HG02571 (cell line): ENCODE measurements around the gene ZNF783.
A peak's percentile ranks its signal among the peaks of the same experiment; 100 is the strongest.
"Not testable (repeated sequence)": the region's sequence is repeated elsewhere in the genome, so short reads cannot be mapped to it uniquely, and the experiment has no call there.

Experiments
- ATAC-seq: cut with Tn5 transposase; IDR thresholded peaks from one replicate; pipeline ENCODE4 v1.9.1; 2021; ENCODE audit warnings: mild to moderate bottlenecking, moderate library complexity; ENCODE audit not compliant: unreplicated experiment

Gene ZNF783

DNA sequence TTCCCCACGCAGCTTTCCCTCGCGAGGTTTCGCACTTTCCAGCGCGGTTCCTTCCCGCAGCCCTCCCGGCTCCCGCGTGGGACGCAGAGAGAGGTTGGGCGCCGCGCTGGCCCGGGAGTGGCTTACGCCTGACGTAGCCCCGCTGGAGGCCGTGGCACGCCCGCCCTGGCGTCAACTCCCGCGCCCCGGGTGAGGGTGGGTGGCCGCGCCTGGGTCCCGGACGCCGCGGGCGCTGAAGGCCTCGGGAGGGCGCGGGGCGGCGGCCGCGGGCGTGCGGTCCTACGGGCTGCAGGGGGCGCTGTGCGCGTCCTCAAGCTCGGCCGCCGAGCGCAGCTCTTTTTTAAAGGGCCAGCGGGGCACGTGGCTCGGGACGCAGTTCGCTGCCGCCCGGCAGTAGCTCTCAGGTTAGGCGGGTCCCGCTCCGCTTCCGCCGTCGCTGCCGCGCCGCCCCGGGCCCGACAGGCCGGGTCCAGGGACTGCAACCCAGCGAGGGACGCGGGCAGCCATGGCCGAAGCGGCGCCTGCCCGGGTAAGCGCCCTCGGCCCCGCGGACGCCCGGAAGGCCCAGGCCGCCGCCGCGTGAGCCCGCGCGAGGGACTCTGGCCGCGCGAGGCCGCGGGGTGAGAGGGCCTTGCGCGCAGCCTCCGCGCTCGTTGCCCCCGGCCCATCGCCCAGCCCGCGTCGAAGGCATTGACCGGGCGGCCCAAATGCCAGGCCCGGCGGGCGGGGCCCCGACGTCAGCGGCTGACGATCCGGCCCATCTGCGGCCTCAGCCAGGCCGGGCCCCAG, at the start of gene ZNF783:
Gene ZNF783 (plus strand): TSS at position 368 of the 789 bp plus-strand sequence. CDS start 138 bp downstream, at position 506.
- peak; percentile 80 for ATAC-seq

DNA sequence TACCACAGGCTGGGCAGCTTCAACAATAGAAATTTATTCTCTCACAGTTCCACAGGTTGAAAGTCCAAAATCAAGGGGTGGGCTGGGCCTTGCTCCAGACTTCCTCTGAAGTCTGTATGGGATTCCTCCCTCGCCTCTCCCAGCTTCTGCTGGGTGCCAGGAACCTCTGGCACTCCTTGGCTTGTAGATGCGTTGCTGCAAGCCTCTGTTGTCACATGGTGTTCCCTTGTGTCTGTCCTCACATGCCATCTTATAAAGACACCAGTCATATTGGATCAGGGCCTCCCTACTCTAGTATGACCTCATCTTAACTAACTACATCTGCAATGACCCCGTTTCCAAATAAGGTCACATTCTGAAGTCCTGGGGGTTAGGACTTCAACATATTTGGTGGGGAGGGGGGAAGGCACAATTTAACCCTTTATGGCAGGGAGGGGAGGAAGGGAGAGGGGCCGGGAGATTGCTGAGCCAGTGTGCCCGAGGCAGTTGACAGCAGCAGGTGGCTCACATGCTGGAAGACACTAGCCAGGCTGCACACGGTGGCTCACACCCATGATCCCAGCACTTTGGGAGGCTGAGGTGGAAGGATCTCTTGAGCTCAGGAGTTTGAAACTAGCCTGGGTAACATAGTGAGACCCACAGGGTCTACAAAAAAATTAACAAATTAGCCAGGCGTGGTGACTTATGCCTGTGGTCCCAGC, 47.8 kb upstream of the ZNF783 start:
- ATAC-seq = no peak

DNA sequence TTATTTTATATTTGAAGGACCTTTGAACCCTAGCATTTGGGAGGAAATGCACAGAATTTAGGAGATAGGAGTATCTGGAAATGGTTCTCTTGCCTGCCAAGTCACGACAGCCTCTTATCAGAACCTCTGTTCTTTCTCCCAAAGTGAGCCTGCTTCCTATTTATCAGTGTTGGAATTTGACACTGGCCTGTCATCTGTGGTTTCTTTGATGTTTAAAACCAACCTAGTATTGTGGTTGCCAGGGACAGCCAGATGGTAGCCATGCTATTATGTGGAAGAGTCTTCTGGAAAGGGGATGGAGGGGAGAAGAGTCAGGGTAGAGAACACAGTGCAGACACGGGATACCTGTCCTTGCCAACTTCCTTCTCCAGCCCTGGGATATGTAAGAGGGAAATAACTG, 45.6 kb upstream of the ZNF783 start:
- ATAC-seq = no peak

DNA sequence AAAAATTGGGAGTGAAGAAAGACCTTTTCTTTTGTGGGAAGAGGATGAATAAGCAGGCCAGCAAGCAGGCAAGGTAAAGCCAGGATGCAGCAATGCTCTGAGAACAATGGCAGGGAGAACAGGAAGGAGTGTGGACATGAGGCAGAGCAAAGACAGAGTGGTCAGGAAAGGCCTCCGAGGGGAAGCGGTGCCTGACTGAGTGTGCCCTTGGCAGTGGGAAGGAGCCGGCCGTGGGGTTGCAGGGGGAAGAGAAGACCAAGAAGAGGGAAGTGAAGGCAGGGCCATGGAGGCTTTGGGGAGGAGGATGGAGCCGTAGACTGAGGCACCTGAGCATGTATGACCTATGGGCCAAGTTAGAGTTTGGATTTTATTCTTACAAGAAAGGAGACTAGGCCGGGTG, 44.4 kb upstream of the ZNF783 start:
- no peak for ATAC-seq

DNA sequence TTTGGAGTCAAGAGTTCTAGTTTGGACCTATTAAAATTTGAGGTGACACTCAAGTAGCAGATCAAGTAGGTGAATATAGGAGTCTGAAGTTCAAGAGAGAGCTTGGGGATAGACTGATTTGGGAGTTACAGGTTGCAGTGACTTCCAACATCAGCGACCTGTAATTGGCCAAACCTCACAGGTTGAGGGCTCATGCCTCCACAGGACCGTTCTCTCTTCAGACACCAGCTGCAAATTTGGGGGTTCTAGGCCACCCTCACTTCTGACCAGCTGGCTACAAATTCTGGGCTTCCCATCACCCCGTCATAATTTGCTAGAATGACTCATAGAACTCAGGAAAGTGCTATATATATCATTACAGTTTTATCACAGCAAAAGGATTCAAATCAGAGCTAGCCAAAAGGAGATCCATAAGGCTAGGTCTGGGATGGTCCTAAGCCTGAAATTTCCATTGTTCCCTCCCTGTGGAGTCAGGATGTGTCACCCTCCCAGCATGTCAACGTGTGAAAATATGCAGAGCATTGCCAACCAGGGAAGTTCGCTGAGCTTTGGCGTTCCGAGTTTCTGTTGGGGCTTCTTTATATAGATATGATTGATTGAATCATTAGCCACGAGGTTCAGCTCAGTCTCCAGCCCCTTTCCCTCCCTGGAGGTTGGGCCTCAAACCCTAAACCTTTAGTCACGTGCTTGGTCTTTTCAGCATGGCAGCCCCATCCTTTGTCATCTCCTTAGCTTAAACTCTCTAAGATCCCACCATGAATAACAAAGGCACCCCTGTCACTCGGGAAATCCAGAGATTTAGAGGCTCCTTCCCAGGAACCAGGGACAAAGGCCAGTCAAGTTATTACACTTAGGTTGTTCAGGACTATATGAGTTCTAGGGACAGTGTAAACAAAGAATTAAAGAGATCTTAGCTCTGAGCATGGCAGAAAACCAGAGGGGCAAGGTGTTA, 43.3 kb upstream of the ZNF783 start:
- ATAC-seq = no peak

DNA sequence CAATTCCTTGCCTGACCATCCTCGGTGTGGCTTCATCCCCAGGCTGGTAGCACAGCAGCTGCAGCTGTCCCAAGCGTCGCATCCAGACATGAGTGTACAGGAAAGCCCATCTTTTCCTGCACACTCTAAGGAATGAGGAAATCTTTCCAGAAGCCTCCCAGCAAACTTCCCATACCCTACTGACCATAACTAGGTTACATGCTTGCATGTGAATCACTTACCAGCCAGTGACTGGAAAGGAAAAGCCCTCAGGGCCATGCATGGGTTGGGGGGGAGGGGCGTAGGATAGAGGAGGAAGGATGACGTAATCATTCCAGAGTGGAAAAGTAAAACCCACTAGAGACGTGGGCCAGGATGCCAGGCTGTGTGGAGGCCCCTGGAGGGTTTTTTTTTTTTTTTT, 41.5 kb upstream of the ZNF783 start:
- ATAC-seq = no peak

DNA sequence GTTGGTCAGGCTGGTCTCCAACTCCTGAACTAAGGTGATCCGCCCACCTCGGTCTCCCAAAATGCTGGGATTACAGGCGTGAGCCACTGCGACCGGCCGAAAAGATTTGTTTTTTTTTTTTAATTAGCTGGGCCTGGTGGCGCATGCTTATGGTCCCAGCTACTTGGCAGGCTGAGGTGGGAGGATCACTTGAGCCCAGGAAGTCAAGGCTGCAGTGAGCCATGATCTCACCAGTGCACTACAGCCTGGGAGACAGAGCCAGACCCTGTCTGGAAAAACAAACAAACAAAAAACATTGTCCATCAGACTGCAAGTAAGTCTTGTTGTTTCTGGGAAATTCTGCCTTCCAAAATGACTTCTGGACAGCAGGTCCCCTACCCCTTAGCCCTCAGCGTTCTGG, 38.8 kb upstream of the ZNF783 start:
- ATAC-seq = no peak

DNA sequence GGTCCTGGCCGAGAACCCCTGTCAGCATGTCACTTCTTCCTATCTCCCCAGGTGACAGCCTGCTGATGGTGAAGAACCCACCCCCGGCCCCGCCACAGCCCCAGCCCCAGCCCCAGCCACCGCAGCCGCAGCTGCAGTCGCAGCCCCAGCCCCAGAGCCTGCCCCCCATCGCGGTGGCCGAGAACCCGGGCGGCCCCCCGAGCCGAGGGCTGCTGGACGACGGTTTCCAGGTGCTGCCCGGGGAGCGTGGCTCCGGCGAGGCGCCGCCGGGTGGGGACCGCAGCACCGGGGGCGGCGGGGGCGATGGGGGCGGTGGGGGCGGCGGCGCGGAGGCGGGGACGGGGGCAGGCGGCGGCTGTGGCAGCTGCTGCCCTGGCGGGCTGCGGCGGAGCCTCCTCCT, 38.2 kb upstream of the ZNF783 start:
- no peak for ATAC-seq

DNA sequence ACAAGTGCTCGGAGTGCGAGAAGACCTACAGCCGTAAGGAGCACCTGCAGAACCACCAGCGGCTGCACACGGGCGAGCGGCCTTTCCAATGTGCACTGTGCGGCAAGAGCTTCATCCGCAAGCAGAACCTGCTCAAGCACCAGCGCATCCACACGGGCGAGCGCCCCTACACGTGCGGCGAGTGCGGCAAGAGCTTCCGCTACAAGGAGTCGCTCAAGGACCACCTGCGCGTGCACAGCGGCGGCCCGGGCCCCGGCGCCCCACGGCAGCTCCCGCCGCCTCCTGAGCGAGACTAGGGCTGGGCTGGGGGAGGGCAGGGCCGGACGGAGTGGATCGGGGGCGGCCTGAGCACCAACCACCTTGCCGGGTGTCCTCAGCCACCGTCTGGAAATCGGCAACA, 37.6 kb upstream of the ZNF783 start:
- no peak for ATAC-seq

DNA sequence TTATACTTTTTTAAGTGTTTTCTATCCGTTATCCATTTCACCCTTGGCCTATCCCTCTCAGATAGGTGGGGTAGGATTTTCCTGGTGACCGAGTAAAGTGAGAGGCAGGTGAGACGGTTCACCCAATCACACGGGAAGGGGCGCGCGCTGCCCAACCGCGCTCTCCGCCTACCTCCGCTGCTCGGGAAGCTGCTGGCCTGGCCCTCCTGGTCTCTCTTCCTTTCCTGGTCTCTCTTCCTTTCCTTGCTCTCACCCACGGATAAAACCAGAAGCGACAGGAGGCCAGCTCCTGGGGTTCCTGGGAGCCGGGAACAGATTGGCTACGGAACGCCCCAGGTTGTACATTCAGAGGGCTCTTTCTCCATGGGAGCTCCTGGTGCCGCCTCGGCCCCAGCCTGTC, 36.9 kb upstream of the ZNF783 start:
- no peak for ATAC-seq

DNA sequence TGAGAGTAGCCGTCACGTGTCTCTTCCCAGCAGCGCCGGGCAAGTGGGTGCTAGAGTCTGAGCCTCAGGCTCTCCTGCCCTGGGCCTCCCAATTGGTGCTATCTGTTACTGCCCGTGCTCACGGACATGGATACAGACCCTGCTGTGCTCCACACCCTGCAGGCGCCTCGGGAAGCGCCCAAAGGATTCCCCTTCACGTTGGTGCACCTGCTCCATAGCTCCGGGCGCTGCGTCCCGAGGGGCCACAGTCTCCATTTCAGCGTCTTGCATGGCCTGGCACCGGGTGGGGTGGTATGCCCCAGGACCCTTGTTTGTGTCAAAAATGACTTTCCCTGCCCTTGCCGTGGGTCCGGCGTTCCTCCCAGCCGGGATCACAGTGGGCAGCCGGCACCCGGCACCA, 36.3 kb upstream of the ZNF783 start:
- ATAC-seq = no peak

DNA sequence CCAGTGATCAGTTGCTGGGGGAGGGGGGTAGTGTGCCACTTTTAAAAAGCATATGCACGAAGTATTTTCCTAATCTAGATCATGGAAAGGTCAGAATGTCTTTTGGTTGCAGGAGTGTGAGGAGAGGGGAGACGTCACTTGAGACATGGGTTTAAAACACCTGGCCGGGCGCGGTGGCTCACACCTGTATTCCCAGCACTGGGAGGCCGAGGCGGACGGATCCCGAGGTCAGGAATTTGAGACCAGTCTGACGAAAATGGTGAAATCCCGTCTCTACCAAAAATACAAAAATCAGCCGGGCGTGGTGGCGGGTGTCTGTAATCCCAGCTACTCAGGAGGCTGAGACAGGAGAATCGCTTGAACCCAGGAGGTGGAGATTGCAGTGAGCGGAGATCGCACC, 35.6 kb upstream of the ZNF783 start:
- not testable (repeated sequence) for ATAC-seq

DNA sequence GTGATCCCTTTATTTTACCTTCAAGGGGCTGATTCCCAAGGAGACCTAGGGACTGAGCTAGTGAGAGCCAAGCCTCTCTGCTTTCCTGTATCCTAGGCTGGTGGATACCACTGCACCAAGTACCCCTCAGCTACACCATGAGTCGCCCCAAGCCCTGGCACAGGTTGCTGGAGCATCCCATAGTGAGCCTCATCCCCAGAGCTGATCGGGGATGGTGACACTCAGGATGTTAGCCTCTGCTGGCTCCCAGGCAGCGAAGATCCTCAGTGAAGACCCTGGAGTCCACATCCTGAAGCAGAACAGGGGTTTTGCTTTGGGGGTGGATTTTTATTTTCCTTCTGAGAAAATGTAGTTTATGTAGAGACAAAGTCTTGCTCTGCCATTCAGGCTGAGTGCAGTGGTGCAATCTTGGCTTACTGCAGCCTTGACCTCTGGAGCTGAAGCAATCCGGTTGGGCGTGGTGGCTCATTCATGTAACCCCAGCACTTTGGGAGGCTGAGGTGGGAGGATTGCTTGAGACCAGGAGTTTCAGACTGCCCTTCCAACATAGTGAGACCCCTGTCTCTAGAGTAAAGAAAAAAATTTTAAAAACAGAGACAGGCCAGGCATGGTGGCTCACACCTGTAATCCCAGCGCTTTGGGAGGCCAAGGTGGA, 35.0 kb upstream of the ZNF783 start:
- ATAC-seq = no peak

DNA sequence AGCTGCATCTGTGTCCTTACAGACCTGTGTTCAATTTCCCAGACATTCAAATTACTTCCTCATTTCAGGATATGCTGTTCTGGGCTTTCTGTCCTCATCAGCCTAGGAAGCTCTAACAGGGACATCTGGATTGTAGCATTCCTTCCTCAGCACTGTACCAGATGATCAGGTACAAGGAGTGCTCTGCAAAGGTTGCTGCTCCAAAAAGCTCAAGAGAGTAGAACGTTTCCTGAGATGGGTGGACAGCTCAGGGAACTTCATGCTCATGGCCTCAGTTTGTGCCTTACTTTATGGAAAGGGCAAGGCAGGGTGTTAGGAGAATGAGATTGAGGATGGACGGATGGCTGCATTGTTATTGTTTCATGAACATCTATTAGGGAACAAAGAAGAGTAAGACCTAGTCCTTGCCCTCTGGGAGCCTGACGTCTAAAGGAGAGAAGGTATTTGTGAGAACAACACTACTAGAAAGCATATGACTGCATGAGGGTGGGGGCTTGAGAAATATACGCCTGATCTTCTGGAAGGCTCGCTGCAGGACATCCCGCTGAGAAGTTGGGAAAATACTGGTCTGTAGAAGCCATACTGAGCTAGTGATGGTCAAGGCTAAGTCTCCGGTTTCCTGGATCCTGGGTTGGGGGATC, 33.0 kb upstream of the ZNF783 start:
- ATAC-seq = no peak

DNA sequence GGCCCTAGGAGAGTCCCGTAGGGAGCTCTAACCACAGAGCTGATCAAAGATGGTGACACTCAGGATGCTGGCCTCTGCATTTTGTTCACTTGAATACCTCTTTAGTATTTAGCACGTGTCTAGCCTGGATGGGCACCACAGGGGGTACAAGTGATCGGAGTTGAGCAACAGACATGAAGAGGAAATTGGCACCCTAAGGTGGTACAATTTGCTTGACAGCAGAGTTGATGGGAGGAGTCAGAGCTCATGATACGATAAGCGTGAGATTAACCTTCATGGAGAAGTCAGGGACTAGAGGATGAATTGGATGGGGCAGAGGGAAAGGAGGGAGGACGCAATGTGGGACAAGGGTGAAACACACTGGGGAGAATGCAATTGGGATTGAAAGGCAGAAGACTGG, 32.5 kb upstream of the ZNF783 start:
- no peak for ATAC-seq

DNA sequence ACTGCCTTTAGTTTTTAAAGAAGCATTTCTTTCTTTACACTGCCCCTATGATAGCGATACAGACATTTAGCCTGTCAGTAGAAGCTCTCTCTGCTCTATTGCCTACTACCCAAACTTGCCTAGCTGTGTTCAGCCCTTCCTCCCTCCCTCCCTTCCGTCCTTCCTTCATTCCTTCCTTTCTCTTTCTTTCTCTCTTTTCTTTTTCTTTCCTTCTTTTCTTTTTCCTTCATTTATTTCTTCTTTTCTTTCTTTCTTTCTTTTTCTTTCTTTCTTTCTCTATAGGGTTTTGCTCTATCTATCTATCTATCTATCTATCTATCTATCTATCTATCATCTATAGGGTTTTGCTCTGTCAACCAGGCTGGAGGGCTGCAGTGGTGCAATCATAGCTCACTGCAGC, 29.6 kb upstream of the ZNF783 start:
- no peak for ATAC-seq

DNA sequence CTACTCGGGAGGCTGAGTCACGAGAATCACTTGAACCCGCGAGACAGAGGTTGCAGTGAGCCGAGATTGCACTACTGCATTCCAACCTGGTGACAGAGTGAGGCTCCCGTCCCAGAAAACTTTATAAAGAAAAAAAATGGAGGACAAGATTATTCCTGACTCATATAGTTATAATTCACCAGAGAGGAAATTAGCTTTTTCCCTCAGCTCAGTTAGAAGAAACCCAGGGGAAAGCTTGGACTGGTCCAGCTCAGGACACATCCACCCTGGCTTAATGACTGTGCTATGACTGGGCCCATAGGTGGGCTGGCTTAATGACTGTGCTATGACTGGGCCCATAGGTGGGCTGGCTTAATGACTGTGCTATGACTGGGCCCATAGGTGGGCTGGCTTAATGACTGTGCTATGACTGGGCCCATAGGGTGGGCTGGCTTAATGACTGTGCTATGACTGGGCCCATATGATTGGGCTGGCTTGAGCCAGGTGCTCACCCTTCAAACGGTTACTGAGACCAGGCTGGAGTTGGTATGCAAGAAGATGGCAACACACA, 28.3 kb upstream of the ZNF783 start:
- not testable (repeated sequence) for ATAC-seq

DNA sequence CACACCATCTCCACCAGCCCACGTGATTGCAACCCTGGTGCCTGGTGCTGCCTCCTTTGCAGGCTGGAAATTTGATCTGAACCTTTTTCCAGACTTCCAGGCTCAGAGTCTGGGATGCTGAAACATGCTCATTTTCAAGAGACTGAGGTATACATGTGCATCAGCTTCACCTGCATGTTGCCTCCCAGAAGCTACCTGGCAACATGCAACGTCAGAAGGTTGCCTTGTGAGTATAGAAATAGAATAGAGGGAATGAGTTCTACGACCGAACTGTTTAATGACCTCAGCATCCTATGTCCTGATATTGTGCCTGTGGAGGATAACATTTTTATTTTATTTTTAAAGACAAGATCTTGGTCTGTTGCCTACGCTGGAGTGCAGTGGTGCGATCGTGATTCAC, 24.5 kb upstream of the ZNF783 start:
- no peak for ATAC-seq

DNA sequence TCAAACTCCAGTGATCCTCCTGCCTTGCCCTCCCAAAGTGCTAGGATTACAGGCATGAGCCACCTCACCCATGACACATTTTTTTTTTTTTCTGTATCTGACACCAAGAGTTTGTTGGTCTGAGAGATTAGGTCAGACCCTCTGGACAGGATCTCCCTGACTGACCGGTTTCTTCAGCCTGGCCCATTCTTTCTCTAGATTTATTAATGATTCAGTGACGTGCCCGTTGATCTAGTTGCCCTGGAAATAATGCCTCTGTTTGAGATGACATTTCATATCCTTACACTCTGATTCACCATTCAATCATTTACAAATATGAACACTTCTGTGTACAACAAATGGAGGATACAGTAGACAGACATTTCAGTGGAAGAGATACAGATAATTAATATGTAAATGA, 23.9 kb upstream of the ZNF783 start:
- no peak for ATAC-seq
